Measurements from ENCODE around the gene TPM4.

DNA sequence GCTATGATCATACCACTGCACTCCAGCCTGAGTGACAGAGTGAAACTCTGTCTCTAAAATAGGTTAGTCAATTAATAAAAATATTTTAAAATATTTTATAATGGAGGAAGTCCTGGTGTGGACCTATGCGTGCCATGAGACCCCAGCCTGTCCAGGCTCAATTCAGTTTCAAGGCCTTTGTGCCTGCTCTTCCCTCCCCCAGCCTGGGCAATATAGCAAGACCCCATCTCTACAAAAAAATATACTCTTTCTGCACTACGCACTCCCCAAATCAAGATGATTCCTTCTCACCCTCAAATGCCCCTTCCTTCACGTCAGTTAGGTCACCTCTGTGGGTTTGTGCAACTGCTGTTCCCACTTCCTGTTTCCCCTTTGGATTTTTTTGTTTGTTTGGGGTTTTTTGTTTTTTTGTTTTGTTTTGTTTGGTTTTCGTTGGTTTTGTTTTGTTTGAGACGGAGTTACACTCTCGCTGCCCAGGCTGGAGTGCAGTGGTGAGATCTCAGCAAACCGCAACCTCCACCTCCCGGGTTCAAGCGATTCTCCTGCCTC lies 65.8 kb downstream of the TPM4 start:
- TF ChIP-seq, protein P1, sequence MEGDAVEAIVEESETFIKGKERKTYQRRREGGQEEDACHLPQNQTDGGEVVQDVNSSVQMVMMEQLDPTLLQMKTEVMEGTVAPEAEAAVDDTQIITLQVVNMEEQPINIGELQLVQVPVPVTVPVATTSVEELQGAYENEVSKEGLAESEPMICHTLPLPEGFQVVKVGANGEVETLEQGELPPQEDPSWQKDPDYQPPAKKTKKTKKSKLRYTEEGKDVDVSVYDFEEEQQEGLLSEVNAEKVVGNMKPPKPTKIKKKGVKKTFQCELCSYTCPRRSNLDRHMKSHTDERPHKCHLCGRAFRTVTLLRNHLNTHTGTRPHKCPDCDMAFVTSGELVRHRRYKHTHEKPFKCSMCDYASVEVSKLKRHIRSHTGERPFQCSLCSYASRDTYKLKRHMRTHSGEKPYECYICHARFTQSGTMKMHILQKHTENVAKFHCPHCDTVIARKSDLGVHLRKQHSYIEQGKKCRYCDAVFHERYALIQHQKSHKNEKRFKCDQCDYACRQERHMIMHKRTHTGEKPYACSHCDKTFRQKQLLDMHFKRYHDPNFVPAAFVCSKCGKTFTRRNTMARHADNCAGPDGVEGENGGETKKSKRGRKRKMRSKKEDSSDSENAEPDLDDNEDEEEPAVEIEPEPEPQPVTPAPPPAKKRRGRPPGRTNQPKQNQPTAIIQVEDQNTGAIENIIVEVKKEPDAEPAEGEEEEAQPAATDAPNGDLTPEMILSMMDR (IDR thresholded peaks at IDR 0.05) = no peak
- no peak for TF ChIP-seq EZH2 (IDR thresholded peaks at IDR 0.05; ENCODE audit: borderline replicate concordance, insufficient read depth, low read depth, low read length, poor library complexity, severe bottlenecking)
